H1 (cell line): ENCODE data around the gene OR4A16. TPM values are rescaled to one million over a fixed set of nuclear protein-coding genes. Genes with fewer than 3 reads are reported as not detected.
A peak's percentile ranks its signal among the peaks of the same experiment; 100 is the strongest.

Source experiments
- CTCF ChIA-PET: fragments of 300-600 bp; sonication (Branson Sonifier 250); formaldehyde crosslinking; loops from one replicate; lab custom pipeline; 2021; ENCODE audit not compliant: partially characterized antibody; lab: Charles Lee
- POLR2A ChIA-PET: fragments of 300-600 bp; sonication (Branson Sonifier 250); formaldehyde crosslinking; loops from one replicate; lab custom pipeline; 2021; ENCODE audit warnings: inconsistent platforms; ENCODE audit not compliant: partially characterized antibody; lab: Charles Lee
- DNase-seq, 2 experiments: peaks; one replicate each; pipeline versions ENCODE4 v3.0.0 to v3.0.0-alpha.2; 2010 to 2022; ENCODE audit warnings: low spot score in 2 of 2, low read depth in 1 of 2, mixed read lengths in 1 of 2
- FAIRE-seq: peaks from 2 replicates; lab custom pipeline; 2011; peaks lifted over from hg19 to GRCh38; lab: Jason Lieb, UNC
- H2AFZ ChIP-seq: 2 replicates; pipeline ENCODE4 v1.8.1; 2012; ENCODE audit warnings: low read length, inconsistent platforms
- H2AK5ac ChIP-seq: 2 replicates; pipeline ENCODE4 v1.6.1; 2013; ENCODE audit warnings: low read depth, low read length
- H2BK120ac ChIP-seq: replicated peaks from 2 replicates; pipeline ENCODE3; 2013; ENCODE audit warnings: low read depth, low read length, inconsistent platforms
- H2BK12ac ChIP-seq: 2 replicates; pipeline ENCODE4 v1.6.1; 2013; ENCODE audit warnings: low read depth, low read length
- H2BK15ac ChIP-seq: 2 replicates; pipeline ENCODE4 v1.6.1; 2013; ENCODE audit warnings: low read length
- H2BK20ac ChIP-seq: 2 replicates; pipeline ENCODE4 v1.6.1; 2013; ENCODE audit warnings: low read length
- H2BK5ac ChIP-seq: 2 replicates; pipeline ENCODE4 v1.6.1; 2013; ENCODE audit warnings: low read depth, low read length
- H3K14ac ChIP-seq: 2 replicates; pipeline ENCODE4 v1.6.1; 2013; ENCODE audit warnings: inconsistent platforms; ENCODE audit not compliant: insufficient read length
- H3K18ac ChIP-seq: 2 replicates; pipeline ENCODE4 v1.6.1; 2013; ENCODE audit warnings: low read length; ENCODE audit errors: extremely low read depth
- H3K23ac ChIP-seq: 2 replicates; pipeline ENCODE4 v1.6.1; 2013; ENCODE audit warnings: inconsistent platforms; ENCODE audit not compliant: insufficient read length
- H3K23me2 ChIP-seq: 2 replicates; pipeline ENCODE4 v1.6.1; 2013; ENCODE audit warnings: low read depth, low read length
- H3K27ac ChIP-seq: 2 replicates; pipeline ENCODE4 v1.6.1; 2011; ENCODE audit warnings: low read depth, low read length, inconsistent platforms
- H3K27me3 ChIP-seq, 4 experiments: replicated peaks in 1 of 4; 1 replicate in 1 of 4; 2 replicates in 3 of 4; pipeline versions ENCODE4 v1.6.1 to v1.8.1; 2011 to 2013; ENCODE audit warnings: low read length in 3 of 4, mild to moderate bottlenecking in 3 of 4, inconsistent platforms in 2 of 4, mixed read lengths in 2 of 4, moderate library complexity in 1 of 4; ENCODE audit not compliant: control insufficient read depth in 3 of 4, insufficient read depth in 3 of 4; ENCODE audit errors: extremely low read depth in 1 of 4
- H3K36me3 ChIP-seq, 4 experiments: 2 replicates each; pipeline versions ENCODE4 v1.6.1 to v1.8.1; 2011 to 2013; ENCODE audit warnings: mild to moderate bottlenecking in 4 of 4, low read length in 3 of 4, moderate library complexity in 2 of 4, control low read depth in 1 of 4, inconsistent platforms in 1 of 4; ENCODE audit not compliant: insufficient read depth in 4 of 4, control insufficient read depth in 2 of 4
- H3K4ac ChIP-seq: replicated peaks from 2 replicates; pipeline ENCODE3; 2013; ENCODE audit warnings: low read length, low read depth, mixed read lengths, inconsistent platforms; ENCODE audit not compliant: insufficient read length
- H3K4me1 ChIP-seq, 4 experiments: replicated peaks in 1 of 4; 1 replicate in 1 of 4; 2 replicates in 3 of 4; pipeline versions ENCODE4 v1.6.1 to v1.8.1; 2011 to 2013; ENCODE audit warnings: low read length in 3 of 4, inconsistent platforms in 2 of 4, mixed read lengths in 1 of 4; ENCODE audit not compliant: insufficient read depth in 4 of 4, control insufficient read depth in 3 of 4
- H3K4me2 ChIP-seq, 2 experiments: 2 replicates each; pipeline versions ENCODE4 v1.6.1 to v1.8.1; 2011 to 2013; ENCODE audit warnings: low read depth in 2 of 2, low read length in 2 of 2, control low read depth in 1 of 2, inconsistent platforms in 1 of 2, mild to moderate bottlenecking in 1 of 2; ENCODE audit not compliant: insufficient read depth in 1 of 2
- H3K4me3 ChIP-seq, 4 experiments: fragments of 200-600, 300-600 bp in 1 of 4; sonication (generic), shearing (Covaris generic), sonication (Bioruptor Twin) in 1 of 4; 2 replicates each; pipeline versions ENCODE4 v1.5.1 to v1.8.1; 2011 to 2016; ENCODE audit warnings: low read length in 4 of 4, low read depth in 3 of 4, control low read depth in 2 of 4, inconsistent platforms in 2 of 4, mild to moderate bottlenecking in 2 of 4, mixed read lengths in 1 of 4, moderate library complexity in 1 of 4; ENCODE audit not compliant: insufficient read depth in 2 of 4; ENCODE audit errors: extremely low read depth in 1 of 4
- H3K56ac ChIP-seq: replicated peaks from 2 replicates; pipeline ENCODE3; 2013; ENCODE audit warnings: low read depth, mild to moderate bottlenecking, mixed read lengths, low read length, inconsistent platforms; ENCODE audit not compliant: insufficient read length
- H3K79me1 ChIP-seq: 2 replicates; pipeline ENCODE4 v1.6.1; 2013; ENCODE audit warnings: low read depth, low read length, control low read depth
- H3K79me2 ChIP-seq, 2 experiments: 2 replicates each; pipeline versions ENCODE4 v1.6.1 to v1.8.1; 2012 to 2013; ENCODE audit warnings: low read length in 2 of 2, mild to moderate bottlenecking in 2 of 2, inconsistent platforms in 1 of 2; ENCODE audit not compliant: insufficient read depth in 2 of 2, control insufficient read depth in 1 of 2
- H3K9ac ChIP-seq, 4 experiments: replicated peaks in 1 of 4; 1 replicate in 1 of 4; 2 replicates in 3 of 4; pipeline versions ENCODE4 v1.6.1 to v1.8.1; 2011 to 2013; ENCODE audit warnings: low read depth in 3 of 4, low read length in 3 of 4, control low read depth in 2 of 4, mild to moderate bottlenecking in 2 of 4, moderate library complexity in 2 of 4, inconsistent platforms in 1 of 4; ENCODE audit errors: extremely low read depth in 1 of 4
- H3K9me3 ChIP-seq, 2 experiments: 2 replicates each; pipeline versions ENCODE4 v1.6.1 to v1.8.1; 2012 to 2013; ENCODE audit warnings: mild to moderate bottlenecking in 2 of 2, moderate library complexity in 2 of 2, control low read depth in 1 of 2, inconsistent platforms in 1 of 2, low read depth in 1 of 2, low read length in 1 of 2, mixed read lengths in 1 of 2; ENCODE audit not compliant: insufficient read depth in 2 of 2
- H4K20me1 ChIP-seq, 2 experiments: replicated peaks in 1 of 2; 2 replicates each; pipeline versions ENCODE3 to v1.8.1; 2011 to 2013; ENCODE audit warnings: inconsistent platforms in 2 of 2, low read length in 2 of 2, mild to moderate bottlenecking in 1 of 2; ENCODE audit not compliant: insufficient read depth in 2 of 2, control insufficient read depth in 1 of 2
- H4K5ac ChIP-seq: 2 replicates; pipeline ENCODE4 v1.6.1; 2013; ENCODE audit warnings: low read length, low read depth, mixed read lengths, inconsistent platforms; ENCODE audit not compliant: insufficient read length
- H4K8ac ChIP-seq: 2 replicates; pipeline ENCODE4 v1.8.0; 2013; ENCODE audit warnings: mild to moderate bottlenecking, moderate library complexity, low read length, inconsistent platforms; ENCODE audit not compliant: insufficient read depth; ENCODE audit errors: extremely low read depth
- H4K91ac ChIP-seq: replicated peaks from 2 replicates; pipeline ENCODE3; 2013; ENCODE audit warnings: low read length, mixed read lengths, inconsistent platforms; ENCODE audit not compliant: insufficient read length
- RAD21 ChIP-seq, 2 experiments: IDR thresholded peaks in 1 of 2; conservative IDR thresholded peaks in 1 of 2; 2 replicates each; pipeline ENCODE4 v1.6.1; 2011; ENCODE audit warnings: low read depth in 2 of 2, low read length in 2 of 2, improper control_type of control experiment in 1 of 2, inconsistent platforms in 1 of 2, mild to moderate bottlenecking in 1 of 2, moderate library complexity in 1 of 2
- RXRA ChIP-seq: IDR thresholded peaks from 2 replicates; pipeline ENCODE4 v1.6.1; 2011; ENCODE audit warnings: low read depth, mild to moderate bottlenecking, low read length, moderate library complexity; ENCODE audit not compliant: insufficient read depth
- SP2 ChIP-seq: IDR thresholded peaks from 2 replicates; pipeline ENCODE4 v1.6.1; 2012; ENCODE audit warnings: mild to moderate bottlenecking, low read length, inconsistent platforms
- WGBS, 2 experiments: shearing (Covaris generic) in 1 of 2; methylation state at CpG; one replicate each; pipeline versions ENCODE4 v1.1.6 to v1.1.7; 2013 to 2015; ENCODE audit warnings: low lambda C conversion rate in 2 of 2, mixed read lengths in 2 of 2, inconsistent platforms in 1 of 2, low coverage in 1 of 2, missing lambda C conversion rate in 1 of 2; ENCODE audit not compliant: insufficient replicate concordance in 2 of 2, insufficient coverage in 1 of 2, insufficient read length in 1 of 2; ENCODE audit errors: extremely low coverage in 1 of 2, missing lambda C conversion rate in 1 of 2; 5-methylcytosine and 5-hydroxymethylcytosine counted together
- polyA plus RNA-seq, 7 experiments: library from polyadenylated mRNA; depleted of rRNA in 3 of 7; stranded (reverse) in 5 of 7; unstranded in 2 of 7; fragments of >200 nt in 5 of 7; fragments of 200-250 nt in 2 of 7; gene quantifications; 1 replicate in 5 of 7; 2 replicates in 1 of 7; 4 replicates in 1 of 7; pipeline versions ENCODE4 v1.2.1 to v1.2.3, GENCODE V29; 2011 to 2013; ENCODE audit warnings: missing spikeins in 2 of 7, mixed read lengths in 2 of 7
- total RNA-seq: library from RNA; stranded (reverse); fragmentation: NEBNext Ultra II Directional; extraction: Animal tissue kit (Norgen Biotek cat#: 25700); gene quantifications from 2 replicates; pipeline ENCODE4 v1.2.1, GENCODE V29; 2021
- TF ChIP-seq, protein P1 (sequence below), 3 experiments: IDR thresholded peaks; 1 replicate in 2 of 3; 2 replicates in 1 of 3; pipeline versions ENCODE4 v1.5.1 to v1.6.1; 2011; ENCODE audit warnings: low read length in 3 of 3, mild to moderate bottlenecking in 3 of 3, inconsistent platforms in 2 of 3, low read depth in 1 of 3, moderate library complexity in 1 of 3; ENCODE audit not compliant: insufficient read depth in 1 of 3; ENCODE audit errors: control extremely low read depth in 1 of 3

OR4A16 gene
- total and polyA plus RNA-seq, 2 of the 8 experiments (the other 6 are each of a cell fraction or from before 2014, with no cell fraction given) = not detected

DNA sequence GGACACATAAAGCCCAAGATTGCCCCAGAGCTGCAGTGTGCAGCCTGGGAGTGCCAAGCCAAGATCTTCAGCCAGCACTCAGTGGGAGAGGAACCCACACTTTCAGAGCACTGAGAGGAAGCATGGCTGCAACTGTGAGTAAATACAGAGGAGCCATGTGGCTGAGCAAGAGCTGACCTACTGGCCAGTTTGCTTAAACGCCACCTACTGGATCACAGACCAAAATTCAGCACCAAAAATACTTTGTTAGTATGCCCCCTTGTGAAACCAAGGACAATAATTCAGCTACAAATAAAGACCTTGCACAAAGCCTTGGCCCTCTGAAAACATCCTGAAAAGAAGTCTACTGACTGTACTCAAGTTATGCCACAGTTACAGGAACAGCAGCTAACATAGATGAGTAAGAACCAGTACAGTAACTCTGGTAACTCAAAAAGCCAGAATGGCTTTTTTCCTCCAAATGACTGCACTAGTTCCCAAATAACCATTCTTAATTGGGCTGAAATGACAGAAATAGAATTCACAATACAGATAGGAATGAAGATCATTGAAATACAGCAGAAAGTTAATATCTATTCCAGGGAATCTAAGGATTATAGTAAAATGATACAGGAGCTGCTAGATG, 14.7 kb downstream of the OR4A16 start:
- H4K5ac ChIP-seq = no peak overlapping the region
- H2BK15ac ChIP-seq = no peak overlapping the region
- no peak for FAIRE-seq
- no peaks in the 10 kb centered on the region for H3K79me1 ChIP-seq
- ChIA-PET POLR2A (no interaction called here), CTCF (no interaction called here)
- H3K27me3 ChIP-seq = no peaks in the 10 kb centered on the region
- no peaks in the 10 kb centered on the region for H3K36me3 ChIP-seq
- H3K4me3 ChIP-seq = no peak overlapping the region
- H2BK20ac ChIP-seq = no peak overlapping the region
- H3K23me2 ChIP-seq = no peaks in the 10 kb centered on the region
- H3K9ac ChIP-seq = no peak overlapping the region
- H4K8ac ChIP-seq = no peak overlapping the region
- H2AFZ ChIP-seq = no peak overlapping the region
- no peak for DNase-seq
- no peak overlapping the region for H2BK5ac ChIP-seq
- no peak overlapping the region for H2AK5ac ChIP-seq
- H3K14ac ChIP-seq = no peak overlapping the region
- peak; percentile 28 to 30; a peak in 2 of 4 replicates for TF ChIP-seq RAD21 (IDR thresholded peaks at IDR 0.05 in 1 of 2, conservative IDR thresholded peaks at IDR 0.05 in 1 of 2; ENCODE audit: low read depth in 2 of 2, low read length in 2 of 2)
- TF ChIP-seq SP2 = no peak
- TF ChIP-seq, protein P1, sequence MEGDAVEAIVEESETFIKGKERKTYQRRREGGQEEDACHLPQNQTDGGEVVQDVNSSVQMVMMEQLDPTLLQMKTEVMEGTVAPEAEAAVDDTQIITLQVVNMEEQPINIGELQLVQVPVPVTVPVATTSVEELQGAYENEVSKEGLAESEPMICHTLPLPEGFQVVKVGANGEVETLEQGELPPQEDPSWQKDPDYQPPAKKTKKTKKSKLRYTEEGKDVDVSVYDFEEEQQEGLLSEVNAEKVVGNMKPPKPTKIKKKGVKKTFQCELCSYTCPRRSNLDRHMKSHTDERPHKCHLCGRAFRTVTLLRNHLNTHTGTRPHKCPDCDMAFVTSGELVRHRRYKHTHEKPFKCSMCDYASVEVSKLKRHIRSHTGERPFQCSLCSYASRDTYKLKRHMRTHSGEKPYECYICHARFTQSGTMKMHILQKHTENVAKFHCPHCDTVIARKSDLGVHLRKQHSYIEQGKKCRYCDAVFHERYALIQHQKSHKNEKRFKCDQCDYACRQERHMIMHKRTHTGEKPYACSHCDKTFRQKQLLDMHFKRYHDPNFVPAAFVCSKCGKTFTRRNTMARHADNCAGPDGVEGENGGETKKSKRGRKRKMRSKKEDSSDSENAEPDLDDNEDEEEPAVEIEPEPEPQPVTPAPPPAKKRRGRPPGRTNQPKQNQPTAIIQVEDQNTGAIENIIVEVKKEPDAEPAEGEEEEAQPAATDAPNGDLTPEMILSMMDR (IDR thresholded peaks at IDR 0.05; ENCODE audit: control extremely low read depth in 1 of 3, insufficient read depth in 1 of 3, low read depth in 1 of 3, low read length in 3 of 3) = peak in 2 of 3 experiments; percentile 23 to 53; a peak in 3 of 4 replicates
- no peak for TF ChIP-seq RXRA
- H2BK120ac ChIP-seq = no peak overlapping the region
- H3K4ac ChIP-seq = no peak overlapping the region
- H4K91ac ChIP-seq = no peak overlapping the region
- H4K20me1 ChIP-seq = no peaks in the 10 kb centered on the region
- no peak overlapping the region for H3K56ac ChIP-seq
- 31% methylated on average over 1 of the region's 1 CpG; no CpG with 5 or more reads in 1 of the 2 experiments for WGBS, 2 experiments
- no peak overlapping the region for H3K4me2 ChIP-seq
- H3K9me3 ChIP-seq = peaks cover 62 to 64% of the 10 kb centered on the region in 2 experiments
- H2BK12ac ChIP-seq = no peak overlapping the region
- H3K18ac ChIP-seq = no peak overlapping the region
- H3K79me2 ChIP-seq = no peaks in the 10 kb centered on the region
- H3K27ac ChIP-seq = no peak overlapping the region
- no peaks in the 10 kb centered on the region for H3K4me1 ChIP-seq
- no peak overlapping the region for H3K23ac ChIP-seq
